Kidney (tissue), 14 donors: Measurements from ENCODE around the gene STK38L. TPM values are rescaled to one million over a fixed set of nuclear protein-coding genes. Genes with fewer than 3 reads are reported as not detected.

Experiments
- DNase-seq, 5 donors: peaks; one replicate each; pipeline ENCODE4 v3.0.0-alpha.2; 2013 to 2020
- FAIRE-seq: peaks from 2 replicates; lab custom pipeline; 2012; peaks lifted over from hg19 to GRCh38; lab: Jason Lieb, UNC
- H3K27ac ChIP-seq, 2 donors: one replicate each; pipeline ENCODE4 v1.7.0; 2013; ENCODE audit warnings: low read depth in 2 of 2, low read length in 2 of 2, inconsistent platforms in 1 of 2
- H3K27me3 ChIP-seq: one replicate; pipeline ENCODE4 v1.7.1; 2013; ENCODE audit warnings: low read length, inconsistent platforms; ENCODE audit not compliant: control insufficient read depth, insufficient read depth
- H3K36me3 ChIP-seq, 3 donors: one replicate each; pipeline versions ENCODE4 v1.7.0 to v1.7.1; 2013; ENCODE audit warnings: low read length in 3 of 3, control low read depth in 1 of 3, inconsistent platforms in 1 of 3; ENCODE audit not compliant: insufficient read depth in 3 of 3, control insufficient read depth in 2 of 3
- H3K4me1 ChIP-seq, 3 donors: one replicate each; pipeline versions ENCODE4 v1.7.0 to v1.7.1; 2013; ENCODE audit warnings: low read length in 3 of 3, inconsistent platforms in 1 of 3, low read depth in 1 of 3; ENCODE audit not compliant: control insufficient read depth in 2 of 3, insufficient read depth in 2 of 3
- H3K4me3 ChIP-seq, 3 donors: one replicate each; pipeline versions ENCODE4 v1.7.0 to v1.8.1; 2013; ENCODE audit warnings: low read length in 3 of 3, control low read depth in 1 of 3, inconsistent platforms in 1 of 3
- H3K9ac ChIP-seq, 3 donors: one replicate each; pipeline versions ENCODE4 v1.7.0 to v1.7.1; 2013; ENCODE audit warnings: low read length in 3 of 3, control low read depth in 1 of 3, inconsistent platforms in 1 of 3
- H3K9me3 ChIP-seq, 3 donors: one replicate each; pipeline versions ENCODE4 v1.7.0 to v1.7.1; 2013; ENCODE audit warnings: low read length in 3 of 3, control low read depth in 1 of 3, inconsistent platforms in 1 of 3; ENCODE audit not compliant: control insufficient read depth in 2 of 3, insufficient read depth in 1 of 3
- CTCF ChIP-seq: IDR thresholded peaks from 3 replicates; pipeline ENCODE4 v1.5.1; 2012; ENCODE audit warnings: mild to moderate bottlenecking, moderate library complexity, borderline replicate concordance; ENCODE audit not compliant: insufficient read depth; ENCODE audit errors: extremely low read depth
- intact Hi-C: fragments of 100-400 bp; cut with DNase I; formaldehyde crosslinking; loops from one replicate; pipeline ENCODE4 v1.11.1; 2022
- polyA plus RNA-seq: library from polyadenylated mRNA; stranded (reverse); fragments of 350-450 nt; fragmentation: Illumina TruSeq; extraction: RNeasy Lipid Tissue Mini Kit (QIAGEN cat#74804); gene quantifications from one replicate; pipeline ENCODE4 v1.2.3, GENCODE V29; 2014; ENCODE audit warnings: low read depth, low replicate concordance; ENCODE audit not compliant: insufficient read depth
- total RNA-seq: library from RNA; stranded (reverse); fragmentation: NEBNext Ultra II Directional; extraction: Animal tissue kit (Norgen Biotek cat#: 25700); gene quantifications from one replicate; pipeline ENCODE4 v1.2.1, GENCODE V29; 2021
- donor health status: control.
- donor health status: control.
- donor health status: control.
- donor health status: control.
- donor health status: control.
- donor health status: DM: yes; HTN: yes; CAD: no.
- donor health status: Normal renal cell carcinoma (clear cell type).

Gene STK38L
- total and polyA plus RNA-seq, 2 donors from 2014 or later = 5.2 to 43.6 TPM

GRCh38 chr12:27220055-27220987 is 23.8 kb upstream of the STK38L start:
- FAIRE-seq (no peak), DNase-seq (no peak)
- no peak overlapping the region for H3K4me3 ChIP-seq
- H3K9me3 ChIP-seq = no peaks in the 10 kb centered on the region
- TF ChIP-seq CTCF = no peak
- no peaks in the 10 kb centered on the region for H3K27me3 ChIP-seq
- no peak overlapping the region for H3K27ac ChIP-seq
- intact Hi-C loops = no loop called here
- no peaks in the 10 kb centered on the region for H3K4me1 ChIP-seq
- no peak overlapping the region for H3K9ac ChIP-seq
- H3K36me3 ChIP-seq = no peaks in the 10 kb centered on the region

GRCh38 chr12:27220988-27221345 is 23.1 kb upstream of the STK38L start:
- DNase-seq = no peak
- no peak for FAIRE-seq
- no peak overlapping the region for H3K9ac ChIP-seq
- no peaks in the 10 kb centered on the region for H3K4me1 ChIP-seq
- intact Hi-C loops = no loop called here
- TF ChIP-seq CTCF = no peak
- H3K9me3 ChIP-seq = no peaks in the 10 kb centered on the region
- H3K27ac ChIP-seq = no peak overlapping the region
- no peak overlapping the region for H3K4me3 ChIP-seq
- no peaks in the 10 kb centered on the region for H3K36me3 ChIP-seq
- H3K27me3 ChIP-seq = no peaks in the 10 kb centered on the region

GRCh38 chr12:27221625-27222387 is 22.3 kb upstream of the STK38L start:
- no peaks in the 10 kb centered on the region for H3K4me1 ChIP-seq
- DNase-seq (no peak), FAIRE-seq (no peak)
- no peak overlapping the region for H3K9ac ChIP-seq
- no peaks in the 10 kb centered on the region for H3K9me3 ChIP-seq
- no peak overlapping the region for H3K4me3 ChIP-seq
- TF ChIP-seq CTCF = no peak
- H3K27ac ChIP-seq = no peak overlapping the region
- intact Hi-C loops = no loop called here
- no peaks in the 10 kb centered on the region for H3K36me3 ChIP-seq
- no peaks in the 10 kb centered on the region for H3K27me3 ChIP-seq
